HepG2 (cell line): ENCODE measurements around the gene PHB1. TPM values are rescaled to one million over a fixed set of nuclear protein-coding genes. Genes with fewer than 3 reads are reported as not detected.

Experiments used
- AGO2 ChIP-seq: fragments of 200-400 bp; formaldehyde crosslinking; optimal IDR thresholded peaks from 2 replicates; pipeline ENCODE3; 2017; ENCODE audit warnings: mild to moderate bottlenecking, low read depth, low read length, moderate library complexity
- DBP ChIP-seq: sonication (generic); formaldehyde crosslinking; IDR thresholded peaks from 2 replicates; pipeline ENCODE4 v1.4.0; 2020; ENCODE audit warnings: missing genetic modification reagents; ENCODE audit errors: not compliant biosample characterization
- DNMT1 ChIP-seq: sonication (generic); formaldehyde crosslinking; IDR thresholded peaks from 2 replicates; pipeline ENCODE4 v1.5.1; 2020; ENCODE audit warnings: mild to moderate bottlenecking, missing genetic modification reagents
- FOXA1 ChIP-seq, 2 experiments: fragments of 450-650 bp in 1 of 2; sonication (generic) in 1 of 2; formaldehyde crosslinking in 1 of 2; IDR thresholded peaks; 2 replicates each; pipeline versions ENCODE4 v1.4.0 to v1.6.1; 2016 to 2020; ENCODE audit warnings: missing genetic modification reagents in 1 of 2
- ISL2 ChIP-seq: sonication (generic); formaldehyde crosslinking; IDR thresholded peaks from 2 replicates; pipeline ENCODE4 v1.5.0; 2020; ENCODE audit warnings: missing genetic modification reagents
- MXI1 ChIP-seq: IDR thresholded peaks from 3 replicates; pipeline ENCODE4 v1.6.1; 2012; ENCODE audit warnings: low read depth, low read length, inconsistent platforms, borderline replicate concordance
- MZF1 ChIP-seq: sonication (generic); formaldehyde crosslinking; IDR thresholded peaks from 2 replicates; pipeline ENCODE4 v1.8.1; 2023; ENCODE audit warnings: mild to moderate bottlenecking, missing genetic modification reagents, borderline replicate concordance
- NFE2L2 ChIP-seq: fragments of 150-350 bp; IDR thresholded peaks from 2 replicates; pipeline ENCODE4 v1.6.1; 2014; ENCODE audit warnings: low read length
- POGZ ChIP-seq: sonication (generic); formaldehyde crosslinking; IDR thresholded peaks from 2 replicates; pipeline ENCODE4 v1.4.0; 2020; ENCODE audit warnings: mild to moderate bottlenecking, missing genetic modification reagents
- TCF7L2 ChIP-seq: IDR thresholded peaks from 2 replicates; pipeline ENCODE4 v1.6.1; 2011; ENCODE audit warnings: mild to moderate bottlenecking, low read depth, low read length, moderate library complexity
- YEATS2 ChIP-seq: sonication (generic); formaldehyde crosslinking; IDR thresholded peaks from 2 replicates; pipeline ENCODE4 v1.4.0; 2020; ENCODE audit warnings: missing genetic modification reagents, borderline replicate concordance
- ZEB1 ChIP-seq: IDR thresholded peaks from 2 replicates; pipeline ENCODE4 v1.6.1; 2012; ENCODE audit warnings: mild to moderate bottlenecking, low read depth, inconsistent platforms; ENCODE audit not compliant: insufficient replicate concordance
- ZNF12 ChIP-seq: sonication (generic); formaldehyde crosslinking; IDR thresholded peaks from 2 replicates; pipeline ENCODE4 v1.5.0; 2020; ENCODE audit warnings: missing genetic modification reagents
- ZNF577 ChIP-seq: sonication (generic); formaldehyde crosslinking; IDR thresholded peaks from 2 replicates; pipeline ENCODE4 v1.4.0; 2020; ENCODE audit warnings: mild to moderate bottlenecking, low read depth, missing genetic modification reagents, borderline replicate concordance
- ZNF7 ChIP-seq: IDR thresholded peaks from 2 replicates; pipeline ENCODE4 v1.6.1; 2016; ENCODE audit warnings: missing biosample characterization, missing genetic modification reagents
- ZNF878 ChIP-seq: sonication (generic); formaldehyde crosslinking; IDR thresholded peaks from 2 replicates; pipeline ENCODE4 v1.8.1; 2023; ENCODE audit warnings: mild to moderate bottlenecking, missing genetic modification reagents, moderate library complexity
- ZSCAN20 ChIP-seq: sonication (generic); formaldehyde crosslinking; IDR thresholded peaks from 2 replicates; pipeline ENCODE4 v1.4.0; 2020; ENCODE audit warnings: missing genetic modification reagents, mild to moderate bottlenecking, borderline replicate concordance
- polyA plus RNA-seq, 8 experiments: library from polyadenylated mRNA; depleted of rRNA in 3 of 8; stranded (reverse) in 7 of 8; unstranded in 1 of 8; fragments of >200 nt; fragmentation: Illumina TruSeq in 4 of 8; extraction: Trizol in 4 of 8; gene quantifications; 2 replicates each; pipeline versions ENCODE4 v1.2.1 to v1.2.3, GENCODE V29; 2011 to 2016; ENCODE audit warnings: low read depth in 4 of 8, missing spikeins in 1 of 8, mixed read lengths in 1 of 8; ENCODE audit not compliant: insufficient read depth in 1 of 8
- total RNA-seq, 5 experiments: library from RNA; depleted of rRNA; stranded (reverse); fragments of >200 nt; fragmentation: Illumina TruSeq; extraction: Trizol; gene quantifications; 2 replicates each; pipeline ENCODE4 v1.2.3, GENCODE V29; 2016; ENCODE audit warnings: low read depth in 1 of 5
- TF ChIP-seq, protein P1 (sequence below): sonication (generic); formaldehyde crosslinking; IDR thresholded peaks from 2 replicates; pipeline ENCODE4 v1.5.1; 2020; ENCODE audit warnings: mild to moderate bottlenecking, missing genetic modification reagents, borderline replicate concordance
- TF ChIP-seq, protein P2 (sequence below): sonication (generic); formaldehyde crosslinking; IDR thresholded peaks from 2 replicates; pipeline ENCODE4 v1.9.0; 2021; ENCODE audit warnings: mild to moderate bottlenecking, missing genetic modification reagents

Gene PHB1
- total and polyA plus RNA-seq, 2 of the 13 experiments (the other 11 are each of a cell fraction or from before 2014, with no cell fraction given) = 515 to 688 TPM

DNA sequence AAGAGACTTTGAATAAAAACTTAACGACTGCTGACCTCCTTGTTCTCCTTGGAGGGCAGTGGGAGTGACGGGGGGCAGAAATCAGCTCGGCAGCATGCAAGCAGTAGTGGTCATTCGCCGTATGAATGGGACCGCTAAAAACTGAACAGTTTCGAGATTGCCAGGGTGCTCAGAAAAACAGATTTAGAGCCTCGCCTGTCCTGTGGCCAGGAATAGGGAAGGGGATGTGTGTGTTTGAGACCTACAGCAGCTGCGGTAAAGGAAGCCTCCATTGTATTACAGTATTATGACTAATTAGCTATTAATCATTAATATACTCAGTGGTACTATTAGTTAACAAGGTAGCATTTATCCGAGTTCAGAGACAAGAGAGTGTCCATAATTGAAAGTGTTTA, 52.0 kb downstream of the PHB1 start (continued):
- TF ChIP-seq, protein P1, sequence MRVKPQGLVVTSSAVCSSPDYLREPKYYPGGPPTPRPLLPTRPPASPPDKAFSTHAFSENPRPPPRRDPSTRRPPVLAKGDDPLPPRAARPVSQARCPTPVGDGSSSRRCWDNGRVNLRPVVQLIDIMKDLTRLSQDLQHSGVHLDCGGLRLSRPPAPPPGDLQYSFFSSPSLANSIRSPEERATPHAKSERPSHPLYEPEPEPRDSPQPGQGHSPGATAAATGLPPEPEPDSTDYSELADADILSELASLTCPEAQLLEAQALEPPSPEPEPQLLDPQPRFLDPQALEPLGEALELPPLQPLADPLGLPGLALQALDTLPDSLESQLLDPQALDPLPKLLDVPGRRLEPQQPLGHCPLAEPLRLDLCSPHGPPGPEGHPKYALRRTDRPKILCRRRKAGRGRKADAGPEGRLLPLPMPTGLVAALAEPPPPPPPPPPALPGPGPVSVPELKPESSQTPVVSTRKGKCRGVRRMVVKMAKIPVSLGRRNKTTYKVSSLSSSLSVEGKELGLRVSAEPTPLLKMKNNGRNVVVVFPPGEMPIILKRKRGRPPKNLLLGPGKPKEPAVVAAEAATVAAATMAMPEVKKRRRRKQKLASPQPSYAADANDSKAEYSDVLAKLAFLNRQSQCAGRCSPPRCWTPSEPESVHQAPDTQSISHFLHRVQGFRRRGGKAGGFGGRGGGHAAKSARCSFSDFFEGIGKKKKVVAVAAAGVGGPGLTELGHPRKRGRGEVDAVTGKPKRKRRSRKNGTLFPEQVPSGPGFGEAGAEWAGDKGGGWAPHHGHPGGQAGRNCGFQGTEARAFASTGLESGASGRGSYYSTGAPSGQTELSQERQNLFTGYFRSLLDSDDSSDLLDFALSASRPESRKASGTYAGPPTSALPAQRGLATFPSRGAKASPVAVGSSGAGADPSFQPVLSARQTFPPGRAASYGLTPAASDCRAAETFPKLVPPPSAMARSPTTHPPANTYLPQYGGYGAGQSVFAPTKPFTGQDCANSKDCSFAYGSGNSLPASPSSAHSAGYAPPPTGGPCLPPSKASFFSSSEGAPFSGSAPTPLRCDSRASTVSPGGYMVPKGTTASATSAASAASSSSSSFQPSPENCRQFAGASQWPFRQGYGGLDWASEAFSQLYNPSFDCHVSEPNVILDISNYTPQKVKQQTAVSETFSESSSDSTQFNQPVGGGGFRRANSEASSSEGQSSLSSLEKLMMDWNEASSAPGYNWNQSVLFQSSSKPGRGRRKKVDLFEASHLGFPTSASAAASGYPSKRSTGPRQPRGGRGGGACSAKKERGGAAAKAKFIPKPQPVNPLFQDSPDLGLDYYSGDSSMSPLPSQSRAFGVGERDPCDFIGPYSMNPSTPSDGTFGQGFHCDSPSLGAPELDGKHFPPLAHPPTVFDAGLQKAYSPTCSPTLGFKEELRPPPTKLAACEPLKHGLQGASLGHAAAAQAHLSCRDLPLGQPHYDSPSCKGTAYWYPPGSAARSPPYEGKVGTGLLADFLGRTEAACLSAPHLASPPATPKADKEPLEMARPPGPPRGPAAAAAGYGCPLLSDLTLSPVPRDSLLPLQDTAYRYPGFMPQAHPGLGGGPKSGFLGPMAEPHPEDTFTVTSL (CRISPR knock-in tag) = peak; percentile 14; the same call in 1 of the 2 replicates
- TF ChIP-seq POGZ (CRISPR knock-in tag) = no peak; the same call in 1 of the 2 replicates
- no peak for TF ChIP-seq ZNF878
- TF ChIP-seq MXI1 = no peak
- TF ChIP-seq TCF7L2 = no peak
- no peak for TF ChIP-seq YEATS2 (CRISPR knock-in tag)
- no peak for TF ChIP-seq ZNF12 (CRISPR knock-in tag)
- TF ChIP-seq DNMT1 (CRISPR knock-in tag) = no peak
- TF ChIP-seq ISL2 = no peak
- no peak for TF ChIP-seq NFE2L2
- TF ChIP-seq, protein P2, sequence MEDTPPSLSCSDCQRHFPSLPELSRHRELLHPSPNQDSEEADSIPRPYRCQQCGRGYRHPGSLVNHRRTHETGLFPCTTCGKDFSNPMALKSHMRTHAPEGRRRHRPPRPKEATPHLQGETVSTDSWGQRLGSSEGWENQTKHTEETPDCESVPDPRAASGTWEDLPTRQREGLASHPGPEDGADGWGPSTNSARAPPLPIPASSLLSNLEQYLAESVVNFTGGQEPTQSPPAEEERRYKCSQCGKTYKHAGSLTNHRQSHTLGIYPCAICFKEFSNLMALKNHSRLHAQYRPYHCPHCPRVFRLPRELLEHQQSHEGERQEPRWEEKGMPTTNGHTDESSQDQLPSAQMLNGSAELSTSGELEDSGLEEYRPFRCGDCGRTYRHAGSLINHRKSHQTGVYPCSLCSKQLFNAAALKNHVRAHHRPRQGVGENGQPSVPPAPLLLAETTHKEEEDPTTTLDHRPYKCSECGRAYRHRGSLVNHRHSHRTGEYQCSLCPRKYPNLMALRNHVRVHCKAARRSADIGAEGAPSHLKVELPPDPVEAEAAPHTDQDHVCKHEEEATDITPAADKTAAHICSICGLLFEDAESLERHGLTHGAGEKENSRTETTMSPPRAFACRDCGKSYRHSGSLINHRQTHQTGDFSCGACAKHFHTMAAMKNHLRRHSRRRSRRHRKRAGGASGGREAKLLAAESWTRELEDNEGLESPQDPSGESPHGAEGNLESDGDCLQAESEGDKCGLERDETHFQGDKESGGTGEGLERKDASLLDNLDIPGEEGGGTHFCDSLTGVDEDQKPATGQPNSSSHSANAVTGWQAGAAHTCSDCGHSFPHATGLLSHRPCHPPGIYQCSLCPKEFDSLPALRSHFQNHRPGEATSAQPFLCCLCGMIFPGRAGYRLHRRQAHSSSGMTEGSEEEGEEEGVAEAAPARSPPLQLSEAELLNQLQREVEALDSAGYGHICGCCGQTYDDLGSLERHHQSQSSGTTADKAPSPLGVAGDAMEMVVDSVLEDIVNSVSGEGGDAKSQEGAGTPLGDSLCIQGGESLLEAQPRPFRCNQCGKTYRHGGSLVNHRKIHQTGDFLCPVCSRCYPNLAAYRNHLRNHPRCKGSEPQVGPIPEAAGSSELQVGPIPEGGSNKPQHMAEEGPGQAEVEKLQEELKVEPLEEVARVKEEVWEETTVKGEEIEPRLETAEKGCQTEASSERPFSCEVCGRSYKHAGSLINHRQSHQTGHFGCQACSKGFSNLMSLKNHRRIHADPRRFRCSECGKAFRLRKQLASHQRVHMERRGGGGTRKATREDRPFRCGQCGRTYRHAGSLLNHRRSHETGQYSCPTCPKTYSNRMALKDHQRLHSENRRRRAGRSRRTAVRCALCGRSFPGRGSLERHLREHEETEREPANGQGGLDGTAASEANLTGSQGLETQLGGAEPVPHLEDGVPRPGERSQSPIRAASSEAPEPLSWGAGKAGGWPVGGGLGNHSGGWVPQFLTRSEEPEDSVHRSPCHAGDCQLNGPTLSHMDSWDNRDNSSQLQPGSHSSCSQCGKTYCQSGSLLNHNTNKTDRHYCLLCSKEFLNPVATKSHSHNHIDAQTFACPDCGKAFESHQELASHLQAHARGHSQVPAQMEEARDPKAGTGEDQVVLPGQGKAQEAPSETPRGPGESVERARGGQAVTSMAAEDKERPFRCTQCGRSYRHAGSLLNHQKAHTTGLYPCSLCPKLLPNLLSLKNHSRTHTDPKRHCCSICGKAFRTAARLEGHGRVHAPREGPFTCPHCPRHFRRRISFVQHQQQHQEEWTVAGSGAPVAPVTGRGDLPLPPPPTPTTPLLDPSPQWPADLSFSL (CRISPR knock-in tag) = no peak
- TF ChIP-seq AGO2 = no peak
- no peak for TF ChIP-seq MZF1 (CRISPR knock-in tag)
- TF ChIP-seq ZEB1 = no peak
- no peak for TF ChIP-seq ZSCAN20 (CRISPR knock-in tag)
- no peak for TF ChIP-seq ZNF577 (CRISPR knock-in tag)
- no peak for TF ChIP-seq DBP (CRISPR knock-in tag)
- no peak for TF ChIP-seq FOXA1 (IDR thresholded peaks at IDR 0.05)
- no peak for TF ChIP-seq FOXA1 (CRISPR knock-in tag; IDR thresholded peaks at IDR 0.05)
- no peak for TF ChIP-seq ZNF7
